Measurements from ENCODE around the gene CDH4. TPM values are rescaled to one million over a fixed set of nuclear protein-coding genes. Genes with fewer than 3 reads are reported as not detected.

CDH4 gene
- total and polyA plus RNA-seq, 11 donors, result 0.04 to 0.54 (median 0.08) TPM; not detected in 1

GRCh38 chr20:61613917-61614705 lies 362.1 kb downstream of the CDH4 start:
- 69 to 73% (median 70%) methylated on average over 13 of the region's 13 CpGs for WGBS, 4 donors
- no peak for TF ChIP-seq POLR2A (IDR thresholded peaks at IDR 0.05)
- TF ChIP-seq CTCF (IDR thresholded peaks at IDR 0.05), result no peak
- DNase-seq (peak in 1 of 5 donors; percentile 21), ATAC-seq (no peak)
- intact Hi-C loops (cut with DNase I), result loop anchor here in 1 of 10 donors (10.0 kb wide), 1 partner anchor 61 kb away; no protein-coding TSS in a partner anchor
- Histone ChIP-seq H3K27me3 (peaks cover 0 to 27% (median 0%) of the 10 kb centered on the region in 9 donors), H3K9me3 (peaks cover 0 to 10% (median 0%) of the 10 kb centered on the region in 12 donors), H3K27ac (no peak overlapping the region), H3K36me3 (no peaks in the 10 kb centered on the region), H3K4me3 (no peak overlapping the region), H3K4me1 (no peaks in the 10 kb centered on the region)

GRCh38 chr20:61614706-61615100 lies 362.6 kb downstream of the CDH4 start:
- peaks cover 0 to 26% (median 0%) of the 10 kb centered on the region in 9 donors for H3K27me3 ChIP-seq
- DNase-seq, result peak in 1 of 5 donors; percentile 36

GRCh38 chr20:61615806-61616205 lies 363.7 kb downstream of the CDH4 start:
- intact Hi-C loops (cut with DNase I), result loop anchor here in 1 of 10 donors (10.0 kb wide), 1 partner anchor 59 kb away; no protein-coding TSS in a partner anchor
- DNase-seq, result peak in 1 of 5 donors; percentile 38
- 90 to 91% (median 91%) methylated on average over 13 to 15 of the region's 15 CpGs for WGBS, 4 donors
- TF ChIP-seq CTCF (IDR thresholded peaks at IDR 0.05) (no peak), POLR2A (IDR thresholded peaks at IDR 0.05) (no peak)
- peaks cover 0 to 10% (median 0%) of the 10 kb centered on the region in 12 donors for H3K9me3 ChIP-seq
- H3K36me3 ChIP-seq, result no peaks in the 10 kb centered on the region
- ATAC-seq, result no peak
- H3K27ac ChIP-seq, result no peak overlapping the region
- peaks cover 0 to 17% (median 0%) of the 10 kb centered on the region in 9 donors for H3K27me3 ChIP-seq
- H3K4me3 ChIP-seq, result no peak overlapping the region
- no peaks in the 10 kb centered on the region for H3K4me1 ChIP-seq

More at GRCh38 chr20:61614706-61615100, 362.6 kb downstream of the CDH4 start:
- Histone ChIP-seq H3K27ac (no peak overlapping the region), H3K4me1 (no peaks in the 10 kb centered on the region), H3K36me3 (no peaks in the 10 kb centered on the region), H3K9me3 (peaks cover 0 to 10% (median 0%) of the 10 kb centered on the region in 12 donors), H3K4me3 (no peak overlapping the region)
- TF ChIP-seq CTCF (IDR thresholded peaks at IDR 0.05), result no peak
- 77 to 90% (median 84%) methylated on average over 2 of the region's 2 CpGs for WGBS, 4 donors
- intact Hi-C loops (cut with DNase I), result loop anchor here in 1 of 10 donors (10.0 kb wide), 1 partner anchor 60 kb away; no protein-coding TSS in a partner anchor
- ATAC-seq, result no peak

GRCh38 chr20:61619751-61620150 lies 367.7 kb downstream of the CDH4 start:
- Histone ChIP-seq H3K27ac (no peak overlapping the region), H3K27me3 (peaks cover 0 to 7% (median 0%) of the 10 kb centered on the region in 9 donors), H3K36me3 (no peaks in the 10 kb centered on the region), H3K9me3 (peaks cover 0 to 3% (median 0%) of the 10 kb centered on the region in 12 donors), H3K4me3 (no peak overlapping the region), H3K4me1 (no peaks in the 10 kb centered on the region)
- DNase-seq (peak in 1 of 5 donors; percentile 38), ATAC-seq (no peak)
- no peak for TF ChIP-seq CTCF (IDR thresholded peaks at IDR 0.05)
- TF ChIP-seq POLR2A (IDR thresholded peaks at IDR 0.05), result no peak
- 88 to 95% (median 91%) methylated on average over 4 to 10 of the region's 10 CpGs for whole genome bisulfite sequencing, 4 donors
- intact Hi-C loops (cut with DNase I), result loop anchor here in 1 of 10 donors (10.0 kb wide), 1 partner anchor 55 kb away; no protein-coding TSS in a partner anchor
